HepG2 (cell line): ENCODE results near the gene NUDT17. TPM values are rescaled to one million over a fixed set of nuclear protein-coding genes. Genes with fewer than 3 reads are reported as not detected.

ENCODE experiments used
- HNRNPH1 ChIP-seq: fragments of 200-400 bp; formaldehyde crosslinking; optimal IDR thresholded peaks from 2 replicates; pipeline ENCODE3; 2017; ENCODE audit warnings: mild to moderate bottlenecking, low read depth, low read length
- KLF11 ChIP-seq: IDR thresholded peaks from 2 replicates; pipeline ENCODE4 v1.6.1; 2016; ENCODE audit warnings: missing compliant biosample characterization
- LBX2 ChIP-seq: sonication (generic); formaldehyde crosslinking; IDR thresholded peaks from 2 replicates; pipeline ENCODE4 v1.5.0; 2020; ENCODE audit warnings: missing genetic modification reagents, mild to moderate bottlenecking, borderline replicate concordance
- PATZ1 ChIP-seq: sonication (generic); formaldehyde crosslinking; IDR thresholded peaks from 2 replicates; pipeline ENCODE4 v1.4.0; 2020; ENCODE audit warnings: missing genetic modification reagents
- PRDM4 ChIP-seq: sonication (generic); formaldehyde crosslinking; IDR thresholded peaks from 2 replicates; pipeline ENCODE4 v1.9.0; 2021; ENCODE audit warnings: missing genetic modification reagents, borderline replicate concordance
- ZBTB20 ChIP-seq: sonication (generic); formaldehyde crosslinking; IDR thresholded peaks from 2 replicates; pipeline ENCODE4 v1.8.1; 2023; ENCODE audit warnings: missing genetic modification reagents, low read depth, mild to moderate bottlenecking, borderline replicate concordance
- ZFP90 ChIP-seq: sonication (generic); formaldehyde crosslinking; IDR thresholded peaks from 2 replicates; pipeline ENCODE4 v1.8.0; 2022; ENCODE audit warnings: missing genetic modification reagents, mild to moderate bottlenecking, inconsistent platforms, borderline replicate concordance
- polyA plus RNA-seq, 8 experiments: library from polyadenylated mRNA; depleted of rRNA in 3 of 8; stranded (reverse) in 7 of 8; unstranded in 1 of 8; fragments of >200 nt; fragmentation: Illumina TruSeq in 4 of 8; extraction: Trizol in 4 of 8; gene quantifications; 2 replicates each; pipeline versions ENCODE4 v1.2.1 to v1.2.3, GENCODE V29; 2011 to 2016; ENCODE audit warnings: low read depth in 4 of 8, missing spikeins in 1 of 8, mixed read lengths in 1 of 8; ENCODE audit not compliant: insufficient read depth in 1 of 8
- total RNA-seq, 5 experiments: library from RNA; depleted of rRNA; stranded (reverse); fragments of >200 nt; fragmentation: Illumina TruSeq; extraction: Trizol; gene quantifications; 2 replicates each; pipeline ENCODE4 v1.2.3, GENCODE V29; 2016; ENCODE audit warnings: low read depth in 1 of 5
- TF ChIP-seq, protein P1 (sequence below): sonication (generic); formaldehyde crosslinking; IDR thresholded peaks from 2 replicates; pipeline ENCODE4 v1.4.0; 2020; ENCODE audit warnings: mild to moderate bottlenecking, missing genetic modification reagents

The NUDT17 gene
- total and polyA plus RNA-seq, 2 of the 13 experiments (the other 11 are each of a cell fraction or from before 2014, with no cell fraction given) = 2.6 to 5.8 TPM

DNA sequence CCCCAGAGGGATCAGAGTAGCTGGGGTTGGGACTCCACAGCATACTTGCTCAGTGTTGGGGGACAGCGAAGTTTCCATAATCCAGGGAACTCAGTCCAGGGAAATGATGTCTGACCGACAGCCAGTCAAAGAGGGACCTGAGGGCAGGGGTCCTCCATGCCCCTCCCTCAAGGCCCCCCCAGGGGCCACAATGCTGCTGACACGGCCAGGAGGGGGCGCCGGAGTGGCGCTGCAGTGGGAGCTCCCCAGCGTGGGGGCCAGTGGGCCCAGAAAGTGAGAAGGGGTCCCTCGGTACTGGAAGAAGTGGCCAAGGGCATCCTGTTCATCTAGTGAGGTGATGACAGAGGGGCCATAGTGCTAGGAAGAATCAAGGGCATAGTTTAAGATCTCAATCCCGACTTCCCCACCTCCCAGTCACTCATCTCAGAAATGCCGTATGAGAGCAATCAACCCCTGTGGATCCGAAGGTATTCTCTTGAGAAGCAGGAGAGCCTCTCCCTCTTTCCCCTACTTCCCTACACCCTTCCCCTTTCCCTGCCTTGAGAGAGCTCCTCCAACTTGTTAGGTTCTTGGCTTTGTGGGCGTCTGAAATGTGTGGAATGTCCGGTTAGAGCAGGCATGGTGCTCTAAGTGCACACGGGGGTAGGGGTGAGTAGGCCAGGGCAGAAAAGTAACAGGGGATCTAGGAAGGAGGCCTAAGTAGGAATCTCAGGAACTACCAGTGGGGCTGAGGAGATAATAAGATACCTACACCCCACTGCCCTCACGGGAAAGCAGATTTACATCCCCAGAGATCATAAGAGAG, 4.1 kb downstream of the NUDT17 start (continued):
- TF ChIP-seq LBX2 (CRISPR knock-in tag) (no peak), ZBTB20 (CRISPR knock-in tag) (no peak), PRDM4 (CRISPR knock-in tag) (no peak), KLF11 (CRISPR knock-in tag) (no peak), PATZ1 (peak; percentile 91), ZFP90 (CRISPR knock-in tag) (no peak), HNRNPH1 (no peak)
- TF ChIP-seq, protein P1, sequence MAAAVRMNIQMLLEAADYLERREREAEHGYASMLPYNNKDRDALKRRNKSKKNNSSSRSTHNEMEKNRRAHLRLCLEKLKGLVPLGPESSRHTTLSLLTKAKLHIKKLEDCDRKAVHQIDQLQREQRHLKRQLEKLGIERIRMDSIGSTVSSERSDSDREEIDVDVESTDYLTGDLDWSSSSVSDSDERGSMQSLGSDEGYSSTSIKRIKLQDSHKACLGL (CRISPR knock-in tag) = no peak
- TF ChIP-seq, all 625 proteins: peak for 2
